ENCODE results near the gene PSMC5. TPM values are rescaled to one million over a fixed set of nuclear protein-coding genes. Genes with fewer than 3 reads are reported as not detected.

The PSMC5 gene
- total RNA-seq, 3 donors from 2014 or later, result 98.3 to 110 (median 104) TPM

- H3K27me3 ChIP-seq, result no peaks in the 10 kb centered on the region
- H3K4me3 ChIP-seq, result no peak overlapping the region
- no peak for TF ChIP-seq POLR2AphosphoS5 (IDR thresholded peaks at IDR 0.05)
- no peak for TF ChIP-seq POLR2A (IDR thresholded peaks at IDR 0.05)
- peak in 1 of 3 donors; percentile 25 for TF ChIP-seq CTCF (IDR thresholded peaks at IDR 0.05)
- intact Hi-C loops (cut with DNase I; ENCODE audit: low total_unique reads), result loop anchor here (5.0 kb wide), 1 partner anchor 137 kb away; no protein-coding TSS in a partner anchor
- H3K27ac ChIP-seq, result peak overlapping the region; percentile 45
- no peaks in the 10 kb centered on the region for H3K9me3 ChIP-seq
- no peak for DNase-seq (ENCODE audit: low spot score in 2 of 2)
- no peaks in the 10 kb centered on the region for H3K36me3 ChIP-seq
- H3K4me1 ChIP-seq, result peaks cover 11 to 24% of the 10 kb centered on the region in 2 donors
Observed at GRCh38 chr17:63834431-63835166, 7.4 kb downstream of the PSMC5 start.

- H3K4me1 ChIP-seq, result peaks cover 11 to 24% of the 10 kb centered on the region in 2 donors
- no peaks in the 10 kb centered on the region for H3K36me3 ChIP-seq
Observed at GRCh38 chr17:63835167-63835720, 8.0 kb downstream of the PSMC5 start.

GRCh38 chr17:63836811-63837210, 9.6 kb downstream of the PSMC5 start:
- Histone ChIP-seq H3K27ac (peak overlapping the region; percentile 90 to 92), H3K4me3 (no peak overlapping the region), H3K4me1 (peaks cover 11 to 33% of the 10 kb centered on the region in 2 donors), H3K27me3 (no peaks in the 10 kb centered on the region), H3K9me3 (no peaks in the 10 kb centered on the region), H3K36me3 (no peaks in the 10 kb centered on the region)
- TF ChIP-seq CTCF (IDR thresholded peaks at IDR 0.05) (no peak), POLR2A (IDR thresholded peaks at IDR 0.05) (no peak), POLR2AphosphoS5 (IDR thresholded peaks at IDR 0.05) (no peak)
- no peak for DNase-seq (ENCODE audit: low spot score in 2 of 2)
- intact Hi-C loops (cut with DNase I; ENCODE audit: low total_unique reads), result loop anchor here (5.0 kb wide), 1 partner anchor 140 kb away; no protein-coding TSS in a partner anchor

More at GRCh38 chr17:63835167-63835720, 8.0 kb downstream of the PSMC5 start:
- no peaks in the 10 kb centered on the region for H3K9me3 ChIP-seq
- DNase-seq (ENCODE audit: low spot score in 2 of 2), result no peak
- no peak for TF ChIP-seq POLR2AphosphoS5 (IDR thresholded peaks at IDR 0.05)
- TF ChIP-seq POLR2A (IDR thresholded peaks at IDR 0.05), result no peak
- no peak for TF ChIP-seq CTCF (IDR thresholded peaks at IDR 0.05)
- intact Hi-C loops (cut with DNase I; ENCODE audit: low total_unique reads), result loop anchor here (5.0 kb wide), 1 partner anchor 138 kb away; no protein-coding TSS in a partner anchor
- H3K27me3 ChIP-seq, result no peaks in the 10 kb centered on the region
- peak overlapping the region in 1 of 2 donors; percentile 45 for H3K27ac ChIP-seq
- no peak overlapping the region for H3K4me3 ChIP-seq

GRCh38 chr17:63837480-63837879, 10.2 kb downstream of the PSMC5 start:
- intact Hi-C loops (cut with DNase I; ENCODE audit: low total_unique reads), result loop anchor here (5.0 kb wide), 1 partner anchor 140 kb away; no protein-coding TSS in a partner anchor
- Histone ChIP-seq H3K4me1 (peaks cover 11 to 33% of the 10 kb centered on the region in 2 donors), H3K27ac (peak overlapping the region; percentile 90 to 92), H3K9me3 (no peaks in the 10 kb centered on the region), H3K4me3 (peak overlapping the region in 1 of 3 donors; percentile 52), H3K36me3 (no peaks in the 10 kb centered on the region), H3K27me3 (no peaks in the 10 kb centered on the region)
- no peak for DNase-seq (ENCODE audit: low spot score in 2 of 2)
- TF ChIP-seq POLR2A (IDR thresholded peaks at IDR 0.05), result no peak

- TF ChIP-seq POLR2AphosphoS5 (IDR thresholded peaks at IDR 0.05), result no peak
- TF ChIP-seq POLR2A (IDR thresholded peaks at IDR 0.05), result no peak
- TF ChIP-seq CTCF (IDR thresholded peaks at IDR 0.05), result no peak
- no peaks in the 10 kb centered on the region for H3K9me3 ChIP-seq
- peaks cover 11 to 33% of the 10 kb centered on the region in 2 donors for H3K4me1 ChIP-seq
- no peaks in the 10 kb centered on the region for H3K27me3 ChIP-seq
- no peaks in the 10 kb centered on the region for H3K36me3 ChIP-seq
- no peak for DNase-seq (ENCODE audit: low spot score in 2 of 2)
- peak overlapping the region in 2 of 3 donors; percentile 52 to 69 for H3K4me3 ChIP-seq
- intact Hi-C loops (cut with DNase I; ENCODE audit: low total_unique reads), result loop anchor here (5.0 kb wide), 1 partner anchor 141 kb away; no protein-coding TSS in a partner anchor
- peak overlapping the region; percentile 90 to 92 for H3K27ac ChIP-seq
Observed at GRCh38 chr17:63837962-63838600, 10.8 kb downstream of the PSMC5 start.

Measured in breast epithelium (tissue), 4 donors.